ENCODE measurements around the gene GFRAL.

Gene GFRAL

GRCh38 chr6:55438203-55438602 is 110.9 kb downstream of the GFRAL start:
- TF ChIP-seq, protein P1, sequence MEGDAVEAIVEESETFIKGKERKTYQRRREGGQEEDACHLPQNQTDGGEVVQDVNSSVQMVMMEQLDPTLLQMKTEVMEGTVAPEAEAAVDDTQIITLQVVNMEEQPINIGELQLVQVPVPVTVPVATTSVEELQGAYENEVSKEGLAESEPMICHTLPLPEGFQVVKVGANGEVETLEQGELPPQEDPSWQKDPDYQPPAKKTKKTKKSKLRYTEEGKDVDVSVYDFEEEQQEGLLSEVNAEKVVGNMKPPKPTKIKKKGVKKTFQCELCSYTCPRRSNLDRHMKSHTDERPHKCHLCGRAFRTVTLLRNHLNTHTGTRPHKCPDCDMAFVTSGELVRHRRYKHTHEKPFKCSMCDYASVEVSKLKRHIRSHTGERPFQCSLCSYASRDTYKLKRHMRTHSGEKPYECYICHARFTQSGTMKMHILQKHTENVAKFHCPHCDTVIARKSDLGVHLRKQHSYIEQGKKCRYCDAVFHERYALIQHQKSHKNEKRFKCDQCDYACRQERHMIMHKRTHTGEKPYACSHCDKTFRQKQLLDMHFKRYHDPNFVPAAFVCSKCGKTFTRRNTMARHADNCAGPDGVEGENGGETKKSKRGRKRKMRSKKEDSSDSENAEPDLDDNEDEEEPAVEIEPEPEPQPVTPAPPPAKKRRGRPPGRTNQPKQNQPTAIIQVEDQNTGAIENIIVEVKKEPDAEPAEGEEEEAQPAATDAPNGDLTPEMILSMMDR (IDR thresholded peaks at IDR 0.05): no peak

DNA sequence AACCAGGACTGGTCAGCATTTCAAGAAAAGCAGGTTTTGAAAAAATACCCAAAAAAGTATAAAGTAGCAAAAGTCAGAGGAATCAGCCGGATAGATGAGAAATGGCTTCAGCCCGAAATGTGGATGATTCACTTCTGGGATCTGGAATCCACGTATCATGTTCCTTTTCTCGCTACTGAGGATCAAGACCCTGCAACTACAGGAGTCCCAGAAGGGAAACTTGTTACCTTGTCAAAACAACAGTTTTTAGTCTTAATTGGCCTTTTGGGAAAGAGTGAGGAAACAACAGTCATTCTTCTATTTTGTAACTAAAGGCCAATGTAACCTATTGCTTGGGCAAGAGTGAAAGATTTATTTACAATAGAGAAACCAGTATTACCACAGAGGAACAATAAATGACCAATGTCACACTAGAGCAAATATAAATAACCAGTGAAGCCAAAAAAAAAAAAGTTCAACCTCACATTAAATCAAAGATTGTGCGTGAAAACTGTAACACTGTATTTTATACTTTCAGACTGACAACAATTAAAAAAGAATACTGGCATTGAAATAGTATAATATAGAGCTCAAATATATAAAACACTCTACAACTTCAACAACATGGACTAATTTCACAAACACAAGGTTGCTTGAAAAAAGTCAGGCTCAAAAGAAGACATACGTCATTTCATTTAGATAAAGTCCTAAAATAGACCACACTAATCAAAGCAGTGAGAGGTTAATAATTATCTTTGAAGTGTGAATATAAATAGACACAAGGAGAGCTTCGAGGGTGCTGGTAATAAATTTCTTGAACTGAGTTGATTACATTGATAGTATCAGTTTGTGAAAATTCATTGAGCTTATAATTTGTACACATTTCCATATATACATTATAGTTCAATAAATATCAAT is 116.2 kb downstream of the GFRAL start:
- TF ChIP-seq, protein P1 (IDR thresholded peaks at IDR 0.05): no peak

DNA sequence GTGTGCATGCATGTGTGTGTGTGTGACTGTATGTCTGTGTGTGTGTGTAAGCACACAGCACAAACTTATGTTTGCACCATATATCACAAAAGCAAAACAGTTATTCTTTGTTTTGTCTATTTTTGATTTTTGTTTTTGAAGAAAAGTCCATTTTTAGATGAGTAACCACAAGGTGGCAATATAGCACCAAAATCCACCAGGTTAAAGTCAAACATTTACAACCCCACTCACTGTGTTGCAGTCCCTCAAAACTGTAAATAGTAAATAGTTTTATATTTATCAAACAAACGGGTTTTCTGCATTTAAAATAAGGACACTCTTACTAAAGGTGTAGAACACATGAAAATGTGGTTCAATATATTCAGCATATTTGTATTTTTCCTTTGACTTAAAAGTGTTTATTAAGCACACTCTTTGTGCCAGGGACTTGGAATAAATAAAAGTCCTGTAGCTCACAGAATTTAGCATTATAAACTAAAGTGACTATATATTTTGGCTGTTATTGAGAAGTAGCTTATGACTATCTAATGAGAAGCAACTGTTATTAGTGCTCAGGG is 118.5 kb downstream of the GFRAL start:
- TF ChIP-seq, protein P1 (IDR thresholded peaks at IDR 0.05): peak; percentile 58

GRCh38 chr6:55447891-55448290 is 120.6 kb downstream of the GFRAL start:
- TF ChIP-seq, protein P1 (IDR thresholded peaks at IDR 0.05): no peak

GRCh38 chr6:55448451-55448850 is 121.2 kb downstream of the GFRAL start:
- TF ChIP-seq, protein P1 (IDR thresholded peaks at IDR 0.05): no peak

GRCh38 chr6:55449225-55449624 is 122.0 kb downstream of the GFRAL start:
- TF ChIP-seq, protein P1 (IDR thresholded peaks at IDR 0.05): peak; percentile 35; the same call in 1 of the 2 replicates

DNA sequence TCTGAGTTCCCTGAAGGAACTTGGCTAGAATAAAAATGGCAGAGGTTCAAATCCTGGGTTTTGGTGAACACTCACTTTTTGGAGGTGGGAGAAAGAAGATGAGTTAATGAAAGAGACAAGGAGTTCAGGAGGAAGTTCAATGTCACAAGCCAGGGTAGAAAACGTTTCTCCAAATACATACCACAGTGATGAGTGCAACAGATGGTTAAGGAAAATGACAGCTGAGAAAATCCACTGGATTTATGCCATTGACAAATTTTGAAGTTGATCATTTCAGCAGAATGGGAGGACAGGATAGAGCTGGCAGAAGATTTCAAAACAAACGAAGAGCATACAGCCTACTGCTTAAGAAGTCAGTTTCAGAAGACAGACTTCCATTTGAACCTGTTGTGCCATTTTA is 122.7 kb downstream of the GFRAL start:
- TF ChIP-seq, protein P1 (IDR thresholded peaks at IDR 0.05): no peak
